HG02571 (cell line): ENCODE measurements around the gene SRBD1.

Source experiments
- ATAC-seq: cut with Tn5 transposase; IDR thresholded peaks from one replicate; pipeline ENCODE4 v1.9.1; 2021; ENCODE audit warnings: mild to moderate bottlenecking, moderate library complexity; ENCODE audit not compliant: unreplicated experiment

The SRBD1 gene

GRCh38 chr2:45596761-45597160, 14.3 kb downstream of the SRBD1 start:
- ATAC-seq, result no peak

GRCh38 chr2:45595721-45596435, 15.2 kb downstream of the SRBD1 start:
- no peak for ATAC-seq

GRCh38 chr2:45591073-45591472, 20.0 kb downstream of the SRBD1 start:
- ATAC-seq, result no peak

- no peak for ATAC-seq
Measured at GRCh38 chr2:45588158-45588829, 22.8 kb downstream of the SRBD1 start.

- ATAC-seq, result no peak
Measured at GRCh38 chr2:45586600-45586999, 24.5 kb downstream of the SRBD1 start.

GRCh38 chr2:45585267-45585861, 25.7 kb downstream of the SRBD1 start:
- no peak for ATAC-seq

GRCh38 chr2:45583977-45584376, 27.1 kb downstream of the SRBD1 start:
- no peak for ATAC-seq

GRCh38 chr2:45582522-45582921, 28.5 kb downstream of the SRBD1 start:
- ATAC-seq, result no peak

GRCh38 chr2:45578056-45578843, 32.8 kb downstream of the SRBD1 start:
- no peak for ATAC-seq

GRCh38 chr2:45577441-45577840, 33.6 kb downstream of the SRBD1 start:
- no peak for ATAC-seq

GRCh38 chr2:45575881-45576280, 35.2 kb downstream of the SRBD1 start:
- no peak for ATAC-seq

- no peak for ATAC-seq
Measured at GRCh38 chr2:45572979-45573378, 38.1 kb downstream of the SRBD1 start.

- ATAC-seq, result no peak
Measured at GRCh38 chr2:45571940-45572339, 39.1 kb downstream of the SRBD1 start.

- no peak for ATAC-seq
Measured at GRCh38 chr2:45570671-45571334, 40.3 kb downstream of the SRBD1 start.

GRCh38 chr2:45568935-45569334, 42.1 kb downstream of the SRBD1 start:
- no peak for ATAC-seq

- ATAC-seq, result peak; percentile 82
Measured at GRCh38 chr2:45567974-45568789, 42.9 kb downstream of the SRBD1 start.

GRCh38 chr2:45567288-45567963, 43.6 kb downstream of the SRBD1 start:
- no peak for ATAC-seq

- ATAC-seq, result no peak
Measured at GRCh38 chr2:45559436-45559835, 51.6 kb downstream of the SRBD1 start.

- ATAC-seq, result no peak
Measured at GRCh38 chr2:45554742-45555140, 56.3 kb downstream of the SRBD1 start.
